Muscle layer of colon (tissue), 2 donors: ENCODE measurements around the gene ALG10B.
"Not testable (repeated sequence)": the region's sequence is repeated elsewhere in the genome, so short reads cannot be mapped to it uniquely, and the experiment has no call there.

Experiments
- H3K27ac ChIP-seq: one replicate; pipeline ENCODE4 v1.7.0; 2013; ENCODE audit warnings: low read depth, mild to moderate bottlenecking, low read length, moderate library complexity
- H3K27me3 ChIP-seq, 2 donors: one replicate each; pipeline ENCODE4 v1.7.0; 2013; ENCODE audit warnings: low read length in 2 of 2, mild to moderate bottlenecking in 2 of 2; ENCODE audit not compliant: insufficient read depth in 2 of 2, control insufficient read depth in 1 of 2
- H3K36me3 ChIP-seq: one replicate; pipeline ENCODE4 v1.7.0; 2013; ENCODE audit warnings: mild to moderate bottlenecking, low read length; ENCODE audit not compliant: insufficient read depth
- H3K4me1 ChIP-seq: one replicate; pipeline ENCODE4 v1.7.0; 2013; ENCODE audit warnings: mild to moderate bottlenecking, low read length; ENCODE audit not compliant: insufficient read depth
- H3K4me3 ChIP-seq, 2 donors: one replicate each; pipeline ENCODE4 v1.7.0; 2013; ENCODE audit warnings: low read length in 2 of 2, low read depth in 1 of 2, mild to moderate bottlenecking in 1 of 2, moderate library complexity in 1 of 2
- H3K9ac ChIP-seq: one replicate; pipeline ENCODE4 v1.7.0; 2013; ENCODE audit warnings: low read length
- H3K9me3 ChIP-seq: one replicate; pipeline ENCODE4 v1.7.0; 2013; ENCODE audit warnings: mild to moderate bottlenecking, low read length
- donor health status: abdominal sarcoma.
- donor health status: Adenocarcinoma of cecum.

ALG10B gene, protein sequence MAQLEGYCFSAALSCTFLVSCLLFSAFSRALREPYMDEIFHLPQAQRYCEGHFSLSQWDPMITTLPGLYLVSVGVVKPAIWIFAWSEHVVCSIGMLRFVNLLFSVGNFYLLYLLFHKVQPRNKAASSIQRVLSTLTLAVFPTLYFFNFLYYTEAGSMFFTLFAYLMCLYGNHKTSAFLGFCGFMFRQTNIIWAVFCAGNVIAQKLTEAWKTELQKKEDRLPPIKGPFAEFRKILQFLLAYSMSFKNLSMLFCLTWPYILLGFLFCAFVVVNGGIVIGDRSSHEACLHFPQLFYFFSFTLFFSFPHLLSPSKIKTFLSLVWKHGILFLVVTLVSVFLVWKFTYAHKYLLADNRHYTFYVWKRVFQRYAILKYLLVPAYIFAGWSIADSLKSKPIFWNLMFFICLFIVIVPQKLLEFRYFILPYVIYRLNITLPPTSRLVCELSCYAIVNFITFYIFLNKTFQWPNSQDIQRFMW

DNA sequence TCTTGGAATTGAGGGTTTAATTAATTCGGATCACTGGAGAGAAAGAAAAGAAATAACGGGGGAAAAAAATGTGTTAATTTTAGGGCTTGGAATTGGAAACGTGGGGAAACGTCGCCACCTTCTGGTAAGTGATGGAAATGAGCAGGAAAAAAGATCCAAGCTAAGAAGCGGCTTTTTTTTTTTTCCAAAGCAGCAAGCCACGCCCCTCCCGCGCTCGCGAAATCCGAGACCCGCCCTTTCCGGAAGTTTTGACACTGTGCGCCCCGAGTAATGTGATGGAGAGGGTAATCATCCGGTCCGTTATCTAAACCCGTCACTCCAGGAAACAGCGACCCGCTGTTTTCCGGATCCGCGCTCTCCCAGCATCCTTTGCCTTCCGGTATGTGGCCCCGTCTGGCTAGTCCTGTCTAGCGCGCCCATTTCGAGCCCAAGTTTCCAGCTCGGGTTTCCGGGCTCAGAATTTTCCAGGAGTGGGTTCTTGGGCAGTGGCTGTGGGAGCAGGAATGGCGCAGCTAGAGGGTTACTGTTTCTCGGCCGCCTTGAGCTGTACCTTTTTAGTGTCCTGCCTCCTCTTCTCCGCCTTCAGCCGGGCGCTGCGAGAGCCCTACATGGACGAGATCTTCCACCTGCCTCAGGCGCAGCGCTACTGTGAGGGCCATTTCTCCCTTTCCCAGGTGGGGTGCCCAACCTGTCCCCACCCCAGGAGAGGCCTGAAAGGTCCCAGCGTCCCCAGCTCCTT, at the start of gene ALG10B:
TSS of gene ALG10B (plus strand) at position 384 of the 739 bp plus-strand sequence. CDS start at position 504, 120 bp downstream.
- H3K9ac ChIP-seq, result peak within 1 kb of the TSS; percentile 86
- H3K4me1 ChIP-seq, result peaks cover 4% of the 10 kb centered on the region
- peak within 1 kb of the TSS; percentile 68 for H3K27ac ChIP-seq
- no peaks in the 10 kb centered on the region for H3K9me3 ChIP-seq
- peak within 1 kb of the TSS; percentile 64 to 79 for H3K4me3 ChIP-seq
- peaks cover 5% of the 10 kb centered on the region for H3K36me3 ChIP-seq
- H3K27me3 ChIP-seq, result no peaks in the 10 kb centered on the region

DNA sequence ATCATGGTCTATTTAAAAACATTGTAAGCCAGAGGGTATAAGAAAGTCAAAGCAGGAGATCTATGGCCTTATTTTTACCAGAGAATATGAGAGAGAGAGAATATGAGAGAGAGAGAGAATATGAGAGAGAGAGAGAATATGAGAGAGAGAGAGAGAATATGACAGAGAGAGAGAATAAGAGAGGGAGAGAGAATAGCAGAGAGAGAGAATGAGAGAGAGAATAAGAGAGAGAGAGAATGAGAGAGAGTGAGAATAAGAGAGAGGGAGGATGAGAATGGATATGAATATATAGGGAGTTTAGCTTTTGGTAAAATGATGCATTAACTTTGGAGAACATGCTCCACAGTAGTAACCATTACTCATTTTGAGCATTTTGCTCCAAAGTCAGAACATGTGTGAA, 48.0 kb upstream of the ALG10B start:
- Histone ChIP-seq H3K9me3 (no peaks in the 10 kb centered on the region), H3K4me1 (no peaks in the 10 kb centered on the region), H3K36me3 (no peaks in the 10 kb centered on the region), H3K27ac (no peak overlapping the region), H3K27me3 (no peaks in the 10 kb centered on the region), H3K9ac (no peak overlapping the region), H3K4me3 (no peak overlapping the region)

DNA sequence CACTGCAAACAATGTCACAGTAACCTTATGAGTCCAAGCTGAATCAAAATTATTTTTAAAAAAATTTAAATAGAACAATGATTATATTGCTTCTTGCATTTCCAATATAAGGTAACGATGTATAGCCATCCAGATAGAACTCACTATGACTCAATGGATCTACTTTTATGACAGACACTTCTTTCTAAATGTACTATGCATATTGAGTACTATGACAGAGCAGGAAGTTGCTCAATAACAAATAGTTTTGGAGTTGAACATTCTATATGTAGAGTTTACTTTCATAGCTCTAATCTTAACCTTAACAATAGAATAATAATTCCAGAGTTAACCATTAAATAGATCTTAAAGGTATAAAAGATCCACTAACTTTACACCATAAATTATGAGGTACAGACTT, 46.7 kb upstream of the ALG10B start:
- H3K36me3 ChIP-seq, result no peaks in the 10 kb centered on the region
- no peak overlapping the region for H3K4me3 ChIP-seq
- no peaks in the 10 kb centered on the region for H3K27me3 ChIP-seq
- no peaks in the 10 kb centered on the region for H3K4me1 ChIP-seq
- H3K9ac ChIP-seq, result no peak overlapping the region
- H3K27ac ChIP-seq, result no peak overlapping the region
- no peaks in the 10 kb centered on the region for H3K9me3 ChIP-seq

DNA sequence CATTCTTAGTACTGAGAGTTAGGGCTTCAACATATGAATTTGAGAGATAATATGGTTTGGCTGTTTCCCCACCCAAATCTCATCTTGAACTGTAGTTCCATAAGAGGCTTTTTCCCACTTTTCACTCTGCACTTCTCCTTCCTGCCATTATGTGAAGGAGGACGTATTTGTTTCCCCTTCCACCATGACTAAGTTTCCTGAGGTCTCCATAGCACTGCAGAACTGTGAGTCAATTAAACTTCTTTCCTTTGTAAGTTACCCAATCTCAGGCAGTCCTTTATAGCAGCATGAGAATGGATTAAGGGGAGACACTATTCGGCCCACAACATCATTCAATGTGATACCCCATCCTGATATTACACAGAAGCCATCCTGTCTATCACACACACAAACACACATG, 36.8 kb upstream of the ALG10B start:
- H3K27ac ChIP-seq, result no peak overlapping the region
- no peaks in the 10 kb centered on the region for H3K4me1 ChIP-seq
- no peak overlapping the region for H3K4me3 ChIP-seq
- H3K9ac ChIP-seq, result no peak overlapping the region
- no peaks in the 10 kb centered on the region for H3K36me3 ChIP-seq
- no peaks in the 10 kb centered on the region for H3K9me3 ChIP-seq
- H3K27me3 ChIP-seq, result no peaks in the 10 kb centered on the region

DNA sequence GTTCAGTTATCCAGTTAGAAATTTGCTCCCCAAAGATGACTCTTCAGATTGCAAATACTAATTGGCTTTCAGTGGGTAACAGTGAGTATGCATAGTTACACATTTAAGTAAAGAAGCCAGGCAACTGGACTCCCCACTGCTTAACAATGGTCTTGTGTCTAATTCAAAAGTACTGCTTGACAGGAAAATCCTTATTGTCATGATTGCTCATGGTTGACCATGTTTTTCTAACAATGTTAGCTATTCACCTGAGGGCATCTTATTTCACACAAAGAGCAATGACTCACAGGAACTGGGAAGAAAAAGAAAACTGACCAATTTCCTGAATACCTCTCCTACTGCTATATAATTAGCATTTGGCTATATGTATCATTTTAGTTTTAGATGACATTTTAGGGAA, 33.7 kb upstream of the ALG10B start:
- Histone ChIP-seq H3K9me3 (no peaks in the 10 kb centered on the region), H3K27ac (no peak overlapping the region), H3K9ac (no peak overlapping the region), H3K4me3 (no peak overlapping the region), H3K27me3 (no peaks in the 10 kb centered on the region), H3K36me3 (no peaks in the 10 kb centered on the region), H3K4me1 (no peaks in the 10 kb centered on the region)

DNA sequence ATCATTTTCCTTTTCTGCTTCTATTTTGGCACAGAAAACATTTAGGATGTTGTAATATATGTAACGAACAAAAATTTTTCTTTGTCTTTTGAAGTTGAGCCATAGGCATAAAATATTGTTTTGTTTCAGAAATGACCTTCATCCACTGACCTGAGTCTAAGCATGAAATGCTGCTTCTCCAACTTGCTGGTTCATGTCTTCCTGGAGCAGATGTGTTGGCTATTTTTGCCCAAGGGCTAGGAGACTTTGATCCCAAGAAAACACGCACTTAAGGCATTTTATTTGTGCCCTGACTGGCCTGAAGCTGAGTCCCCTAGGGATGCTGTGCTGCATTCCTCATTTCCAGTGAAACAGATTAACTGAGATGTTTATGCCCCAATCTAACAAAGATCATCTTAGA, 27.2 kb upstream of the ALG10B start:
- Histone ChIP-seq H3K36me3 (no peaks in the 10 kb centered on the region), H3K9ac (no peak overlapping the region), H3K9me3 (no peaks in the 10 kb centered on the region)

DNA sequence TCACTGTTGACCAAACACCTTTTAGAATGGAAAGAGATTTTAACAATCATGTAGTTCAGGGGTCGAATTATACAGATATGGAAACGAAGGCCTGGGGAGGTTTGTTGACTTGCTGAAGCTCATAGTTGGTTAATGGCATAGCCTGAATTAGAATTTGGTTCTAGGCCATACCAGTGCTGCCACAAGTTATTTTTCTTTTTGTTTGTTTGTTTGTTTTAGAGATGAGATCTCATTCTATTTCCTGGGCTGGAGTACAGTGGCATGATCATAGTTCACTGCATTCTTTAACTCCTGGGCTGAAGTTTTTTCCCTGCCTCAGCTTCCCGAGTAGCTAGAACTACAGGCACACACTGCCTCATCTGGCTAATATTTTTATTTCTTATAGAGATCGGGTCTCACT, 25.4 kb upstream of the ALG10B start:
- no peak overlapping the region for H3K9ac ChIP-seq
- no peak overlapping the region for H3K27ac ChIP-seq
- no peaks in the 10 kb centered on the region for H3K4me1 ChIP-seq
- H3K9me3 ChIP-seq, result no peaks in the 10 kb centered on the region
- no peak overlapping the region for H3K4me3 ChIP-seq
- no peaks in the 10 kb centered on the region for H3K27me3 ChIP-seq
- no peaks in the 10 kb centered on the region for H3K36me3 ChIP-seq

More for the DNA sequence above, 27.2 kb upstream of the ALG10B start:
- Histone ChIP-seq H3K27ac (no peak overlapping the region), H3K27me3 (no peaks in the 10 kb centered on the region), H3K4me1 (no peaks in the 10 kb centered on the region), H3K4me3 (no peak overlapping the region)

DNA sequence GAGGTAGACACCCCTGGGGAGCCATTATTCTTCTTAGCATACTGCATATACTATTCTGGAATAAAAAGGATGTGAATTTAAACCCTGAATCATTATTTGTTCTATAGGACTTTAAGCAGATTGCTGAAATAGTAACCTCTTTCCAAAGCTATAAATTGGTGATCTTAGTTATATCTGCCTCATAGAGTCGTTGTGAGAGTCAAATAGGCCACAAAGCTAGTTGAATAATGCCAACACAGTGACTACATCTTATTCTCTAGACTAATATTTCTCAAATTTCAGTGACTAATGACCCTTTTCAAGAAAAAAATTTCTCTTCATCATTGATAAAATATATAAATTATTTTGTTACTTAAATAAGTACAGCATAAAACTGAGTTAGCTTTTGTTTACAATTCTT, 13.6 kb upstream of the ALG10B start:
- H3K4me3 ChIP-seq, H3K36me3 ChIP-seq, H3K9ac ChIP-seq, H3K27me3 ChIP-seq, H3K27ac ChIP-seq, H3K4me1 ChIP-seq, H3K9me3 ChIP-seq: not testable (repeated sequence)

DNA sequence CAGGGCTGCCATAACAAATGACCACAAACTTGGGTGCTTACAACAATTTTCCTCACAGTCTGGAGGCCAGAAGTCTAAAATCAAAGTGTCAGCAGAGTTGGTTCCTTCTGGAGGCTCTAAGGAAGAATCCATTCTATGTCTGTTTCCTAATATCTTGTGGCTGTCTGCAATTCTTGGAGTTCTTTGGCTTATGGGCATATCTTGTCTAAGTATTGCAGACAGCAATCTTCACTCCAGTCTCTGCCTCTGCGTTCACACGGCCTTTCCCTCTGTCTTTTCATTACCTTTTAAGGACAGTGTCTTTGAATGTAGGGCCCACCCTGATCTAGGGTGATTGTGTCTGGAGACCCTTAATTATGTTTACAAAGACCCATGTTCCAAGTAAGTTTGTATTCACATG, 5.4 kb downstream of the ALG10B start:
- H3K9me3 ChIP-seq, H3K27ac ChIP-seq, H3K4me3 ChIP-seq, H3K9ac ChIP-seq, H3K27me3 ChIP-seq, H3K4me1 ChIP-seq, H3K36me3 ChIP-seq: not testable (repeated sequence)

DNA sequence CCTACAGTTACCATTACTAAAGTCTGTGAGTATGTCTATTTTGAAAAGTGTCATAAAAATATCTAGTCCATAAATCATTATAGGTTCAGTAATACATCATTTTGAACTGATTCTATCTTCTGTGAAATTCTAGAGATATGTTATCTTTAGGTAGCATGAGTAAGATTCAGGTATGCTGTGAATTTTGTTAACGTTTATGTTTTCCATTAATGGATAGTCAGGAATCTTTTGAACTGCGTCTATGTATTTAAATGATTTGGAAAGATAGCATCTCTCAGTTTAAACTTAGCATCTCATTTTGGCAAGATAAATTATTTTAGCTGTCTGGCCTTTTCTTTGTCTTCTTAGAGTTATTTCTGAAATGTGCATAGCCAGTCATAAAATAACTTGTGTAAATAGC, 8.3 kb downstream of the ALG10B start:
- no peak overlapping the region for H3K4me3 ChIP-seq
- no peak overlapping the region for H3K9ac ChIP-seq
- H3K27me3 ChIP-seq, result no peaks in the 10 kb centered on the region
- no peaks in the 10 kb centered on the region for H3K9me3 ChIP-seq
- H3K36me3 ChIP-seq, result no peaks in the 10 kb centered on the region
- no peak overlapping the region for H3K27ac ChIP-seq
- no peaks in the 10 kb centered on the region for H3K4me1 ChIP-seq

DNA sequence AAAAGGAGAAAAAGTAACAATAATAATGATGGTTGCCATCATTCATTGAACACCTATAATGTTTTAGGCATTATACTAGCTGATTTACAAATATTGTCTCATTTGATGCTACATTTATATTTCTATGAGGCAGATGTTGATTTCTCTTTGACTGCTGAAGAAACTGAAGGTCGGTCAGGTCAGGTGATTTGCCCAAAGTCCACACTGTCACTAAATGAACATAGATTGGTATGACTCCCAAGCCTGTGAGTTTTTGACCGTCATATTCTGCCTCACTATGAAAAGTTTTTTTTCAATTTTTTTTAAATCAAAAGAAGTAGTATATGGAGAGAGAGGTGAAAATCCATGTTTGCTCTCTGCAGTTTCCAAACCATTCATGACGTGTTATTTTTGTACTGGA, 10.8 kb downstream of the ALG10B start:
- no peak overlapping the region for H3K4me3 ChIP-seq
- H3K27ac ChIP-seq, result no peak overlapping the region
- H3K9ac ChIP-seq, result no peak overlapping the region
- H3K9me3 ChIP-seq, result no peaks in the 10 kb centered on the region
- no peaks in the 10 kb centered on the region for H3K4me1 ChIP-seq
- H3K27me3 ChIP-seq, result no peaks in the 10 kb centered on the region
- H3K36me3 ChIP-seq, result no peaks in the 10 kb centered on the region
